OCI-LY7 (cell line): ENCODE measurements around the gene CCDC74A.

Experiments
- CTCF ChIP-seq: fragments of 200-600 bp; sonication (generic); conservative IDR thresholded peaks from 2 replicates; pipeline ENCODE4 v1.5.1; 2014; ENCODE audit warnings: mild to moderate bottlenecking, antibody characterized with exemption, low read length, moderate library complexity, mixed read lengths
- EZH2phosphoT487 ChIP-seq: fragments of 200-600 bp; sonication (generic); IDR thresholded peaks from 2 replicates; pipeline ENCODE4 v1.6.1; 2018; ENCODE audit warnings: low read depth, borderline replicate concordance, mild to moderate bottlenecking, mixed run types, antibody characterized with exemption, low read length, moderate library complexity, mixed read lengths

- TF ChIP-seq CTCF (no peak), EZH2phosphoT487 (no peak)
Observed at GRCh38 chr2:131556998-131557397, 29.3 kb downstream of the CCDC74A start.
